GM23338 (cell line): Measurements from ENCODE around the gene PIK3CG.

Source experiments
- CREB1 ChIP-seq: fragments of 250-450 bp; sonication (Bioruptor Pico); IDR thresholded peaks from 2 replicates; pipeline ENCODE4 v1.5.0; 2020; ENCODE audit warnings: low read depth, mild to moderate bottlenecking, moderate library complexity
- CTCF ChIP-seq, 2 experiments: fragments of 200-600 bp in 1 of 2; sonication (generic) in 1 of 2; conservative IDR thresholded peaks; 2 replicates each; pipeline versions ENCODE4 v1.5.1 to v1.6.1; 2016 to 2017; ENCODE audit warnings: antibody characterized with exemption in 2 of 2, low read depth in 2 of 2, mild to moderate bottlenecking in 2 of 2, moderate library complexity in 1 of 2
- ETS1 ChIP-seq: IDR thresholded peaks from 2 replicates; pipeline ENCODE4 v1.6.1; 2016; ENCODE audit warnings: antibody characterized with exemption
- EZH2 ChIP-seq: fragments of 200-600 bp; sonication (generic); IDR thresholded peaks from one replicate; pipeline ENCODE4 v1.8.0; 2017; ENCODE audit warnings: antibody characterized with exemption, mild to moderate bottlenecking, low read depth; ENCODE audit not compliant: unreplicated experiment
- EZH2phosphoT487 ChIP-seq: fragments of 200-600 bp; sonication (generic); IDR thresholded peaks from one replicate; pipeline ENCODE4 v1.8.1; 2018; ENCODE audit warnings: antibody characterized with exemption; ENCODE audit not compliant: unreplicated experiment
- JUNB ChIP-seq: IDR thresholded peaks from one replicate; pipeline ENCODE4 v1.6.1; 2016; ENCODE audit warnings: antibody characterized with exemption; ENCODE audit not compliant: unreplicated experiment
- POLR2AphosphoS5 ChIP-seq: IDR thresholded peaks from 2 replicates; pipeline ENCODE4 v1.6.1; 2016; ENCODE audit warnings: antibody characterized with exemption, low read depth
- TF ChIP-seq, protein P1 (sequence below): IDR thresholded peaks from one replicate; pipeline ENCODE4 v1.6.1; 2018; ENCODE audit warnings: antibody characterized with exemption; ENCODE audit not compliant: unreplicated experiment

DNA sequence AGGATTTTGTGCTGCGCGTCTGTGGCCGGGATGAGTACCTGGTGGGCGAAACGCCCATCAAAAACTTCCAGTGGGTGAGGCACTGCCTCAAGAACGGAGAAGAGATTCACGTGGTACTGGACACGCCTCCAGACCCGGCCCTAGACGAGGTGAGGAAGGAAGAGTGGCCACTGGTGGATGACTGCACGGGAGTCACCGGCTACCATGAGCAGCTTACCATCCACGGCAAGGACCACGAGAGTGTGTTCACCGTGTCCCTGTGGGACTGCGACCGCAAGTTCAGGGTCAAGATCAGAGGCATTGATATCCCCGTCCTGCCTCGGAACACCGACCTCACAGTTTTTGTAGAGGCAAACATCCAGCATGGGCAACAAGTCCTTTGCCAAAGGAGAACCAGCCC is 3.3 kb downstream of the PIK3CG start:
- TF ChIP-seq CTCF (conservative IDR thresholded peaks at IDR 0.05; ENCODE audit: low read depth in 2 of 2) (no peak), POLR2AphosphoS5 (no peak), ETS1 (no peak), CREB1 (CRISPR knock-in tag) (no peak), EZH2phosphoT487 (no peak), JUNB (no peak), EZH2 (no peak)
- TF ChIP-seq, protein P1, sequence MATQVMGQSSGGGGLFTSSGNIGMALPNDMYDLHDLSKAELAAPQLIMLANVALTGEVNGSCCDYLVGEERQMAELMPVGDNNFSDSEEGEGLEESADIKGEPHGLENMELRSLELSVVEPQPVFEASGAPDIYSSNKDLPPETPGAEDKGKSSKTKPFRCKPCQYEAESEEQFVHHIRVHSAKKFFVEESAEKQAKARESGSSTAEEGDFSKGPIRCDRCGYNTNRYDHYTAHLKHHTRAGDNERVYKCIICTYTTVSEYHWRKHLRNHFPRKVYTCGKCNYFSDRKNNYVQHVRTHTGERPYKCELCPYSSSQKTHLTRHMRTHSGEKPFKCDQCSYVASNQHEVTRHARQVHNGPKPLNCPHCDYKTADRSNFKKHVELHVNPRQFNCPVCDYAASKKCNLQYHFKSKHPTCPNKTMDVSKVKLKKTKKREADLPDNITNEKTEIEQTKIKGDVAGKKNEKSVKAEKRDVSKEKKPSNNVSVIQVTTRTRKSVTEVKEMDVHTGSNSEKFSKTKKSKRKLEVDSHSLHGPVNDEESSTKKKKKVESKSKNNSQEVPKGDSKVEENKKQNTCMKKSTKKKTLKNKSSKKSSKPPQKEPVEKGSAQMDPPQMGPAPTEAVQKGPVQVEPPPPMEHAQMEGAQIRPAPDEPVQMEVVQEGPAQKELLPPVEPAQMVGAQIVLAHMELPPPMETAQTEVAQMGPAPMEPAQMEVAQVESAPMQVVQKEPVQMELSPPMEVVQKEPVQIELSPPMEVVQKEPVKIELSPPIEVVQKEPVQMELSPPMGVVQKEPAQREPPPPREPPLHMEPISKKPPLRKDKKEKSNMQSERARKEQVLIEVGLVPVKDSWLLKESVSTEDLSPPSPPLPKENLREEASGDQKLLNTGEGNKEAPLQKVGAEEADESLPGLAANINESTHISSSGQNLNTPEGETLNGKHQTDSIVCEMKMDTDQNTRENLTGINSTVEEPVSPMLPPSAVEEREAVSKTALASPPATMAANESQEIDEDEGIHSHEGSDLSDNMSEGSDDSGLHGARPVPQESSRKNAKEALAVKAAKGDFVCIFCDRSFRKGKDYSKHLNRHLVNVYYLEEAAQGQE: no peak
